A549 (cell line): ENCODE results near the gene TMPRSS11E. TPM values are rescaled to one million over a fixed set of nuclear protein-coding genes. Genes with fewer than 3 reads are reported as not detected.
"Not testable (repeated sequence)": the region's sequence is repeated elsewhere in the genome, so short reads cannot be mapped to it uniquely, and the experiment has no call there.

Experiments used
- ATAC-seq, 2 experiments: fragments of 200-7000 bp in 1 of 2; fragments of >200 bp in 1 of 2; cut with Nextera tagmentation in 1 of 2; cut with Tn5 transposase in 1 of 2; 3 replicates each; pipeline versions ENCODE4 v1.8.0 to v1.9.1; 2018 to 2020; ENCODE audit warnings: mild to moderate bottlenecking in 1 of 2, moderate library complexity in 1 of 2
- CTCF ChIA-PET: fragments of 300-600 bp; sonication (Branson Sonifier 250); formaldehyde crosslinking; extraction: SDS; loops from one replicate; lab custom pipeline; 2021; ENCODE audit warnings: antibody characterized with exemption, inconsistent platforms; lab: Yijun Ruan, JAX
- POLR2A ChIA-PET: fragments of 350-600 bp; formaldehyde crosslinking; extraction: SDS; loops from one replicate; lab custom pipeline; 2021; ENCODE audit warnings: antibody characterized with exemption, inconsistent platforms; lab: Yijun Ruan, JAX
- DNase-seq, 2 experiments: peaks; one replicate each; pipeline versions ENCODE4 v3.0.0 to v3.0.0-alpha.2; 2011 to 2016; ENCODE audit warnings: low read depth in 1 of 2, low spot score in 1 of 2
- FAIRE-seq: peaks from 2 replicates; lab custom pipeline; 2011; peaks lifted over from hg19 to GRCh38; lab: Jason Lieb, UNC
- H3K27ac ChIP-seq, 2 experiments: fragments of >200 bp; sonication (Bioruptor Twin); formaldehyde crosslinking; 3 replicates each; pipeline ENCODE4 v1.5.1; 2016 to 2017
- H3K4me1 ChIP-seq: fragments of >200 bp; sonication (Bioruptor Twin); formaldehyde crosslinking; 3 replicates; pipeline ENCODE4 v1.6.1; 2016
- H3K4me2 ChIP-seq: fragments of >200 bp; sonication (Bioruptor Twin); formaldehyde crosslinking; 3 replicates; pipeline ENCODE4 v1.6.1; 2016
- H3K4me3 ChIP-seq: fragments of >200 bp; sonication (Bioruptor Twin); formaldehyde crosslinking; 3 replicates; pipeline ENCODE4 v1.5.1; 2016
- H3K9me3 ChIP-seq: fragments of >200 bp; sonication (Bioruptor Twin); formaldehyde crosslinking; 3 replicates; pipeline ENCODE4 v1.6.1; 2016
- BHLHE40 ChIP-seq: IDR thresholded peaks from 2 replicates; pipeline ENCODE4 v1.6.1; 2012; ENCODE audit warnings: low read depth, low read length, inconsistent platforms
- CBX2 ChIP-seq: fragments of 200-600 bp; sonication (generic); IDR thresholded peaks from 2 replicates; pipeline ENCODE4 v1.6.1; 2016; ENCODE audit warnings: low read depth, mild to moderate bottlenecking, borderline replicate concordance
- CBX8 ChIP-seq: fragments of 200-600 bp; sonication (generic); IDR thresholded peaks from 2 replicates; pipeline ENCODE4 v1.6.1; 2016
- CEBPB ChIP-seq, 2 experiments: fragments of >200 bp in 1 of 2; sonication (Bioruptor Twin) in 1 of 2; formaldehyde crosslinking in 1 of 2; IDR thresholded peaks; 2 replicates each; pipeline ENCODE4 v1.6.1; 2012 to 2016
- CTCF ChIP-seq: fragments of >200 bp; sonication (Bioruptor Twin); formaldehyde crosslinking; IDR thresholded peaks from 3 replicates; pipeline ENCODE4 v1.5.1; 2016
- FOSB ChIP-seq: fragments of 250-450 bp; sonication (Bioruptor Pico); IDR thresholded peaks from 2 replicates; pipeline ENCODE4 v1.5.0; 2020; ENCODE audit warnings: mild to moderate bottlenecking, moderate library complexity
- FOSL2 ChIP-seq, 2 experiments: fragments of 450-650 bp in 1 of 2; fragments of >200 bp in 1 of 2; sonication (Bioruptor Twin) in 1 of 2; formaldehyde crosslinking; IDR thresholded peaks; 2 replicates each; pipeline versions ENCODE4 v1.5.0 to v1.6.1; 2016 to 2020; ENCODE audit warnings: mild to moderate bottlenecking in 1 of 2, moderate library complexity in 1 of 2
- FOXS1 ChIP-seq: fragments of 250-450 bp; sonication (Bioruptor Pico); IDR thresholded peaks from 2 replicates; pipeline ENCODE4 v1.5.0; 2020; ENCODE audit warnings: mild to moderate bottlenecking, moderate library complexity
- HEYL ChIP-seq: fragments of 250-450 bp; sonication (Bioruptor Pico); IDR thresholded peaks from 2 replicates; pipeline ENCODE4 v1.8.0; 2021; ENCODE audit warnings: mild to moderate bottlenecking, moderate library complexity
- HOXB5 ChIP-seq: fragments of 250-450 bp; sonication (Bioruptor Pico); IDR thresholded peaks from 2 replicates; pipeline ENCODE4 v1.5.0; 2020; ENCODE audit warnings: mild to moderate bottlenecking, moderate library complexity
- JUNB ChIP-seq: fragments of >200 bp; sonication (Bioruptor Twin); formaldehyde crosslinking; IDR thresholded peaks from 2 replicates; pipeline ENCODE4 v1.6.1; 2016
- KDM1A ChIP-seq: fragments of 200-600 bp; sonication (generic); IDR thresholded peaks from 2 replicates; pipeline ENCODE4 v1.6.1; 2016; ENCODE audit warnings: low read depth, mild to moderate bottlenecking
- KDM5A ChIP-seq: fragments of 200-600 bp; sonication (generic); IDR thresholded peaks from 2 replicates; pipeline ENCODE4 v1.6.1; 2016; ENCODE audit warnings: antibody characterized with exemption, mild to moderate bottlenecking
- NR3C1 ChIP-seq: fragments of >200 bp; sonication (Bioruptor Twin); formaldehyde crosslinking; IDR thresholded peaks from 3 replicates; pipeline ENCODE4 v1.6.1; 2017
- POLR2A ChIP-seq: IDR thresholded peaks from 2 replicates; pipeline ENCODE4 v1.6.1; 2012; ENCODE audit warnings: mild to moderate bottlenecking, low read length
- RAD21 ChIP-seq, 2 experiments: fragments of >200 bp in 1 of 2; sonication (Bioruptor Twin) in 1 of 2; formaldehyde crosslinking in 1 of 2; IDR thresholded peaks in 1 of 2; conservative IDR thresholded peaks in 1 of 2; 2 replicates in 1 of 2; 3 replicates in 1 of 2; pipeline ENCODE4 v1.6.1; 2012 to 2018; ENCODE audit warnings: inconsistent platforms in 1 of 2
- RARB ChIP-seq: fragments of 250-450 bp; sonication (Bioruptor Pico); IDR thresholded peaks from 2 replicates; pipeline ENCODE4 v1.8.0; 2021; ENCODE audit warnings: mild to moderate bottlenecking, moderate library complexity
- RFX5 ChIP-seq: fragments of 450-650 bp; IDR thresholded peaks from 2 replicates; pipeline ENCODE4 v1.7.1; 2014; ENCODE audit warnings: antibody characterized with exemption, mild to moderate bottlenecking, moderate library complexity
- TFCP2L1 ChIP-seq: fragments of 250-450 bp; sonication (Bioruptor Pico); IDR thresholded peaks from 2 replicates; pipeline ENCODE4 v1.5.0; 2021; ENCODE audit warnings: mild to moderate bottlenecking
- ZFP36 ChIP-seq: fragments of 450-650 bp; IDR thresholded peaks from 2 replicates; pipeline ENCODE4 v1.6.1; 2014; ENCODE audit warnings: borderline replicate concordance; ENCODE audit not compliant: partially characterized antibody
- ZSCAN20 ChIP-seq: fragments of 250-450 bp; sonication (Bioruptor Pico); IDR thresholded peaks from 2 replicates; pipeline ENCODE4 v1.8.0; 2022; ENCODE audit warnings: mild to moderate bottlenecking, moderate library complexity
- WGBS: methylation state at CpG from one replicate; pipeline ENCODE4 v1.1.6; 2017; ENCODE audit errors: missing lambda C conversion rate; 5-methylcytosine and 5-hydroxymethylcytosine counted together
- polyA plus RNA-seq, 4 experiments: library from polyadenylated mRNA; depleted of rRNA in 3 of 4; stranded (reverse); fragments of >200 nt; fragmentation: RNase III in 1 of 4; extraction: RNeasy Plus Mini Kit Qiagen cat#74134 plus additional on column Dnase treatment in 1 of 4; gene quantifications; 2 replicates in 3 of 4; 3 replicates in 1 of 4; pipeline ENCODE4 v1.2.3, GENCODE V29; 2011 to 2017
- TF ChIP-seq, protein P1 (sequence below): fragments of 150-350 bp; IDR thresholded peaks from 2 replicates; pipeline ENCODE4 v1.6.1; 2014; ENCODE audit warnings: low read depth, mild to moderate bottlenecking, low read length
- TF ChIP-seq, protein P2 (sequence below): fragments of 250-450 bp; sonication (Bioruptor Pico); IDR thresholded peaks from 2 replicates; pipeline ENCODE4 v1.5.0; 2020; ENCODE audit warnings: low read depth, mild to moderate bottlenecking, moderate library complexity
- TF ChIP-seq, protein P3 (sequence below): fragments of >200 bp; sonication (Bioruptor Twin); formaldehyde crosslinking; IDR thresholded peaks from 3 replicates; pipeline ENCODE4 v1.6.1; 2016
- TF ChIP-seq, protein P4 (sequence below): IDR thresholded peaks from 2 replicates; pipeline ENCODE4 v1.6.1; 2012; ENCODE audit warnings: low read depth, borderline replicate concordance

Gene TMPRSS11E
- polyA plus RNA-seq, 2 of the 4 experiments (the other 2 are of a cell fraction) = not detected

- CTCF ChIA-PET = interaction anchor here (0.6 kb wide), 1 partner anchor 1364 kb away, joined by 3 read pairs; no protein-coding TSS in a partner anchor
- Histone ChIP-seq H3K9me3 (no peaks in the 10 kb centered on the region), H3K4me3 (no peak overlapping the region)
- ATAC-seq (no peak), DNase-seq (no peak)
- WGBS = 76% methylated on average over 4 of the region's 6 CpGs
- POLR2A ChIA-PET = no interaction called here
- TF ChIP-seq, protein P1, sequence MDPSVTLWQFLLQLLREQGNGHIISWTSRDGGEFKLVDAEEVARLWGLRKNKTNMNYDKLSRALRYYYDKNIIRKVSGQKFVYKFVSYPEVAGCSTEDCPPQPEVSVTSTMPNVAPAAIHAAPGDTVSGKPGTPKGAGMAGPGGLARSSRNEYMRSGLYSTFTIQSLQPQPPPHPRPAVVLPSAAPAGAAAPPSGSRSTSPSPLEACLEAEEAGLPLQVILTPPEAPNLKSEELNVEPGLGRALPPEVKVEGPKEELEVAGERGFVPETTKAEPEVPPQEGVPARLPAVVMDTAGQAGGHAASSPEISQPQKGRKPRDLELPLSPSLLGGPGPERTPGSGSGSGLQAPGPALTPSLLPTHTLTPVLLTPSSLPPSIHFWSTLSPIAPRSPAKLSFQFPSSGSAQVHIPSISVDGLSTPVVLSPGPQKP = no peak
- no peak for TF ChIP-seq CBX2
- no peak for TF ChIP-seq RFX5
- TF ChIP-seq RAD21 (conservative IDR thresholded peaks at IDR 0.05 in 1 of 2, IDR thresholded peaks at IDR 0.05 in 1 of 2) = no peak
- no peak for TF ChIP-seq BHLHE40
- no peak for TF ChIP-seq CBX8
- TF ChIP-seq KDM5A = no peak
- TF ChIP-seq NR3C1 = no peak
- no peak for TF ChIP-seq CTCF
- TF ChIP-seq, all 56 proteins: peak for 0
- no peak overlapping the region for H3K4me2 ChIP-seq
- FAIRE-seq = no peak
- H3K27ac ChIP-seq = no peak overlapping the region
- H3K4me1 ChIP-seq = no peaks in the 10 kb centered on the region
These were observed 88.7 kb downstream of the TMPRSS11E start for GRCh38 chr4:68535974-68536373.

- H3K9me3 ChIP-seq = no peaks in the 10 kb centered on the region
- 86% methylated on average over 3 of the region's 3 CpGs for WGBS
- no peak overlapping the region for H3K4me2 ChIP-seq
- FAIRE-seq (no peak), ATAC-seq (no peak)
- no peak overlapping the region for H3K4me3 ChIP-seq
- TF ChIP-seq, protein P2, sequence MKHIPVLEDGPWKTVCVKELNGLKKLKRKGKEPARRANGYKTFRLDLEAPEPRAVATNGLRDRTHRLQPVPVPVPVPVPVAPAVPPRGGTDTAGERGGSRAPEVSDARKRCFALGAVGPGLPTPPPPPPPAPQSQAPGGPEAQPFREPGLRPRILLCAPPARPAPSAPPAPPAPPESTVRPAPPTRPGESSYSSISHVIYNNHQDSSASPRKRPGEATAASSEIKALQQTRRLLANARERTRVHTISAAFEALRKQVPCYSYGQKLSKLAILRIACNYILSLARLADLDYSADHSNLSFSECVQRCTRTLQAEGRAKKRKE (CRISPR knock-in tag) = no peak
- no peak for TF ChIP-seq RARB
- no peak for TF ChIP-seq POLR2A
- no peak for TF ChIP-seq HEYL (CRISPR knock-in tag)
- TF ChIP-seq TFCP2L1 (CRISPR knock-in tag) = no peak
- TF ChIP-seq, protein P3, sequence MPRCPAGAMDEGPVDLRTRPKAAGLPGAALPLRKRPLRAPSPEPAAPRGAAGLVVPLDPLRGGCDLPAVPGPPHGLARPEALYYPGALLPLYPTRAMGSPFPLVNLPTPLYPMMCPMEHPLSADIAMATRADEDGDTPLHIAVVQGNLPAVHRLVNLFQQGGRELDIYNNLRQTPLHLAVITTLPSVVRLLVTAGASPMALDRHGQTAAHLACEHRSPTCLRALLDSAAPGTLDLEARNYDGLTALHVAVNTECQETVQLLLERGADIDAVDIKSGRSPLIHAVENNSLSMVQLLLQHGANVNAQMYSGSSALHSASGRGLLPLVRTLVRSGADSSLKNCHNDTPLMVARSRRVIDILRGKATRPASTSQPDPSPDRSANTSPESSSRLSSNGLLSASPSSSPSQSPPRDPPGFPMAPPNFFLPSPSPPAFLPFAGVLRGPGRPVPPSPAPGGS = no peak
- no peak for TF ChIP-seq FOSB
- TF ChIP-seq, protein P4, sequence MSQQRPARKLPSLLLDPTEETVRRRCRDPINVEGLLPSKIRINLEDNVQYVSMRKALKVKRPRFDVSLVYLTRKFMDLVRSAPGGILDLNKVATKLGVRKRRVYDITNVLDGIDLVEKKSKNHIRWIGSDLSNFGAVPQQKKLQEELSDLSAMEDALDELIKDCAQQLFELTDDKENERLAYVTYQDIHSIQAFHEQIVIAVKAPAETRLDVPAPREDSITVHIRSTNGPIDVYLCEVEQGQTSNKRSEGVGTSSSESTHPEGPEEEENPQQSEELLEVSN = no peak
- no peak for TF ChIP-seq ZFP36
- no peak for TF ChIP-seq JUNB
- TF ChIP-seq HOXB5 = no peak
- no peak for TF ChIP-seq FOSL2 (IDR thresholded peaks at IDR 0.05)
- TF ChIP-seq FOSL2 (CRISPR knock-in tag; IDR thresholded peaks at IDR 0.05) = no peak
- TF ChIP-seq FOXS1 (CRISPR knock-in tag) = no peak
- no peak for TF ChIP-seq ZSCAN20 (CRISPR knock-in tag)
- no peak for TF ChIP-seq KDM1A
- no peak for TF ChIP-seq CEBPB (IDR thresholded peaks at IDR 0.05)
- TF ChIP-seq, all 56 proteins: peak for 0
- ChIA-PET CTCF (interaction anchor here (0.6 kb wide), 2 partner anchors 751 to 1364 kb away, joined by 3 read pairs; no protein-coding TSS in a partner anchor), POLR2A (no interaction called here)
- DNase-seq = no peak
- Histone ChIP-seq H3K4me1 (no peaks in the 10 kb centered on the region), H3K27ac (no peak overlapping the region)
These were observed 89.1 kb downstream of the TMPRSS11E start for GRCh38 chr4:68536375-68536774.

DNA sequence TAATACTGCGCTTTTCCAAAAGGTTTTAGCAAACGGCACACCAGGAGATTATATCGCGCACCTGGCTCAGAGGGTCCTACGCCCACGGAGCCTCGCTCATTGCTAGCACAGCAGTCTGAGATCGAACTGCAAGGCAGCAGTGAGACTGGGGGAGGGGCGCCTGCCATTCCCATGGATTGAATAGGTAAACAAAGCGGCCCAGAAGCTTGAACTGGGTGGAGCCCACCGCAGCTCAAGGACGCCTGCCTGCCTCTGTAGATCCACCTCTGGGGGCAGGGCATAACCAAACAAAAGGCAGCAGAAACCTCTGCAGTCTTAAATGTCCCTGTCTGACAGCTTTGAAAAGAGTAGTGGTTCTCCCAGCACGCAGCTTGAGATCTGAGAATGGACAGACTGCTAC lies 95.5 kb downstream of the TMPRSS11E start:
- CTCF ChIA-PET, DNase-seq, H3K4me3 ChIP-seq, H3K4me1 ChIP-seq, ATAC-seq, H3K4me2 ChIP-seq, H3K27ac ChIP-seq, FAIRE-seq, H3K9me3 ChIP-seq, POLR2A ChIA-PET: not testable (repeated sequence)
- WGBS = 70% methylated on average over 12 of the region's 13 CpGs
